ENCODE results near the gene HNRNPA1.
A peak's percentile ranks its signal among the peaks of the same experiment; 100 is the strongest.

DNA sequence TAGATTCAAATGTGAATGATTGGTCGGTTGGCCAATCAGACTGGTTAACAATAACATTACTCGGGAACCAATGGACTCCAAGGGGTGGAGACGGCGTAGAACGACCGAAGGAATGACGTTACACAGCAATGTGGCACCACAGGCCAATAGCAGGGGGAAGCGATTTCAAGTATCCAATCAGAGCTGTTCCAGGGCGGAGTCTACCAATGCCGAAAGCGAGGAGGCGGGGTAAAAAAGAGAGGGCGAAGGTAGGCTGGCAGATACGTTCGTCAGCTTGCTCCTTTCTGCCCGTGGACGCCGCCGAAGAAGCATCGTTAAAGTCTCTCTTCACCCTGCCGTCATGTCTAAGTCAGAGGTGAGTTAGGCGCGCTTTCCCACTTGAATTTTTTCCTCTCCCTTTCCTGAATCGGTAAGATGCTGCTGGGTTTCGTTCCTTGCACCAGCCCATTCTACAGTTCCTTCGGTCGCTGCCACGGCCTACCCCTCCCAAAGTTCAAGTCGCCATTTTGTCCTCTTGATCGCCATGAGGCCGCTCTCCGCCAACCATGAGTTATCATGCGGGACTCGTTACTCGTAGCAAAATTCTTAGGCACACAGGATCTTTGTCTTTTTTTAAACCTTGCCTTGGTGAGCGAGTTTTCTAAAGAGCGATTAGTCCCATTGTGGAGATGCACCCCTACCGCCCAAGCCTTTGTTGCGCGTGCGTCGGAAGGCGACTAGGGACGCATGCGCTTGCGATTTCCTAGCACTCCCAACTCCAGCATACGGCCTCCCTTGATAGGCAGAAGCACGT is at the start of gene HNRNPA1:
- TF ChIP-seq YY1 (IDR thresholded peaks at IDR 0.05; ENCODE audit: insufficient read depth, insufficient read length) (peak; percentile 77), ZNF274 (IDR thresholded peaks at IDR 0.05; ENCODE audit: low read depth, low read length) (no peak)
